Stimulated activated CD4-positive, alpha-beta T cell treated with anti-CD3 and anti-CD28 coated beads, Interleukin-2, amount 100 ng/mL, for 24 hours (primary cell): Measurements from ENCODE around the gene TAF11L14.

ENCODE experiments used
- DNase-seq, 2 donors: peaks; one replicate each; pipeline ENCODE4 v3.0.0-alpha.2; 2020

The TAF11L14 gene

GRCh38 chr5:17680737-17681136 lies 46.5 kb downstream of the TAF11L14 start:
- DNase-seq: no peak
